Prostate gland (tissue), 2 donors: Measurements from ENCODE around the gene OXSM.

ENCODE experiments used
- CTCF ChIP-seq, 4 experiments: fragments of 200-600 bp in 2 of 4; fragments of 450-650 bp in 2 of 4; sonication (generic) in 2 of 4; IDR thresholded peaks; 1 replicate in 3 of 4; 2 replicates in 1 of 4; pipeline ENCODE4 v1.5.1; 2016 to 2019; ENCODE audit warnings: antibody characterized with exemption in 4 of 4, mild to moderate bottlenecking in 2 of 4, moderate library complexity in 2 of 4
- POLR2A ChIP-seq: fragments of 450-650 bp; IDR thresholded peaks from one replicate; pipeline ENCODE4 v1.6.1; 2016; ENCODE audit warnings: antibody characterized with exemption, mild to moderate bottlenecking
- POLR2AphosphoS5 ChIP-seq: sonication (generic); formaldehyde crosslinking; IDR thresholded peaks from one replicate; pipeline ENCODE4 v1.6.1; 2017; ENCODE audit warnings: antibody characterized with exemption

GRCh38 chr3:25812644-25813043 lies 22.8 kb downstream of the OXSM start:
- no peak for TF ChIP-seq CTCF (IDR thresholded peaks at IDR 0.05)
- no peak for TF ChIP-seq POLR2AphosphoS5
- no peak for TF ChIP-seq POLR2A
